ENCODE results near the gene FIGLA. TPM values are rescaled to one million over a fixed set of nuclear protein-coding genes. Genes with fewer than 3 reads are reported as not detected.

FIGLA gene
- total RNA-seq, 1 donor from 2014 or later: not detected

GRCh38 chr2:70822843-70823242 is 32.4 kb upstream of the FIGLA start:
- Histone ChIP-seq H3K4me3 (ENCODE audit: low read depth, low read length) (no peak overlapping the region), H3K36me3 (ENCODE audit: control insufficient read depth, insufficient read depth, low read length) (no peaks in the 10 kb centered on the region), H3K27me3 (ENCODE audit: control insufficient read depth, insufficient read depth, low read length) (peaks cover 2% of the 10 kb centered on the region)
- no peak for TF ChIP-seq CTCF (IDR thresholded peaks at IDR 0.05; ENCODE audit: insufficient read depth, low read length, severe bottlenecking)
- no peak for DNase-seq (ENCODE audit: low read depth)
- FAIRE-seq: no peak

- no peak for FAIRE-seq
- H3K27me3 ChIP-seq (ENCODE audit: control insufficient read depth, insufficient read depth, low read length): peaks cover 5% of the 10 kb centered on the region
- no peak for DNase-seq (ENCODE audit: low read depth)
- H3K36me3 ChIP-seq (ENCODE audit: control insufficient read depth, insufficient read depth, low read length): no peaks in the 10 kb centered on the region
- H3K4me3 ChIP-seq (ENCODE audit: low read depth, low read length): no peak within 1 kb of the TSS
- no peak for TF ChIP-seq CTCF (IDR thresholded peaks at IDR 0.05; ENCODE audit: insufficient read depth, low read length, severe bottlenecking)
Measured at GRCh38 chr2:70820499-70820898, 30.1 kb upstream of the FIGLA start, which contains the start of gene CLEC4F. Gene CLEC4F (minus strand): TSS chr2:70820599. CDS start chr2:70820523, 76 bp downstream.

GRCh38 chr2:70817284-70817954 is 27.0 kb upstream of the FIGLA start:
- Histone ChIP-seq H3K27me3 (ENCODE audit: control insufficient read depth, insufficient read depth, low read length) (peaks cover 5% of the 10 kb centered on the region), H3K4me3 (ENCODE audit: low read depth, low read length) (no peak overlapping the region), H3K36me3 (ENCODE audit: control insufficient read depth, insufficient read depth, low read length) (no peaks in the 10 kb centered on the region)
- DNase-seq (ENCODE audit: low read depth) (no peak), FAIRE-seq (peak; percentile 36)
- TF ChIP-seq CTCF (IDR thresholded peaks at IDR 0.05; ENCODE audit: insufficient read depth, low read length, severe bottlenecking): no peak

- DNase-seq (ENCODE audit: low read depth) (no peak), FAIRE-seq (no peak)
- no peak for TF ChIP-seq CTCF (IDR thresholded peaks at IDR 0.05; ENCODE audit: insufficient read depth, low read length, severe bottlenecking)
- H3K36me3 ChIP-seq (ENCODE audit: control insufficient read depth, insufficient read depth, low read length): no peaks in the 10 kb centered on the region
- H3K4me3 ChIP-seq (ENCODE audit: low read depth, low read length): no peak overlapping the region
- H3K27me3 ChIP-seq (ENCODE audit: control insufficient read depth, insufficient read depth, low read length): peaks cover 5% of the 10 kb centered on the region
Measured at GRCh38 chr2:70816726-70817125, 26.3 kb upstream of the FIGLA start.

GRCh38 chr2:70808983-70809958 is 18.8 kb upstream of the FIGLA start:
- Histone ChIP-seq H3K36me3 (ENCODE audit: control insufficient read depth, insufficient read depth, low read length) (no peaks in the 10 kb centered on the region), H3K27me3 (ENCODE audit: control insufficient read depth, insufficient read depth, low read length) (peaks cover 5% of the 10 kb centered on the region), H3K4me3 (ENCODE audit: low read depth, low read length) (no peak overlapping the region)
- no peak for DNase-seq (ENCODE audit: low read depth)
- FAIRE-seq: peak; percentile 28
- TF ChIP-seq CTCF (IDR thresholded peaks at IDR 0.05; ENCODE audit: insufficient read depth, low read length, severe bottlenecking): no peak

Measured in bronchial epithelial cell (primary cell).